K562 (cell line): ENCODE results near the gene FOXO3. TPM values are rescaled to one million over a fixed set of nuclear protein-coding genes. Genes with fewer than 3 reads are reported as not detected.

Experiments used
- ATAC-seq: fragments of 200-7000 bp; cut with Tn5 transposase; 3 replicates; pipeline ENCODE4 v1.9.1; 2020; ENCODE audit warnings: moderate library complexity
- BruUV-seq: library from RNA; stranded (reverse); fragments of 400-500 nt; replicated peaks from 2 replicates; lab custom pipeline; 2021; lab: Mats Ljungman, UMichigan
- CTCF ChIA-PET: fragments of 300-600 bp; formaldehyde crosslinking; extraction: SDS; loops from one replicate; lab custom pipeline; 2021; ENCODE audit warnings: low intra/inter-chr PET ratio; lab: Yijun Ruan, JAX
- POLR2A ChIA-PET: fragments of 300-600, 350-650 bp; sonication (Branson Sonifier 250); formaldehyde crosslinking; extraction: SDS; loops from one replicate; lab custom pipeline; 2021; ENCODE audit warnings: antibody characterized with exemption, inconsistent platforms; lab: Yijun Ruan, JAX
- DNase-seq, 4 experiments: peaks; one replicate each; pipeline versions ENCODE4 v3.0.0 to v3.0.0-alpha.2; 2011 to 2018; ENCODE audit warnings: low spot score in 3 of 4, mixed read lengths in 3 of 4; ENCODE audit errors: extremely low read depth in 1 of 4
- FAIRE-seq: peaks from 2 replicates; lab custom pipeline; 2011; peaks lifted over from hg19 to GRCh38; lab: Jason Lieb, UNC
- H2AFZ ChIP-seq: 2 replicates; pipeline ENCODE4 v1.6.0; 2011; ENCODE audit warnings: low read depth, low read length, control low read depth, inconsistent platforms
- H3K27ac ChIP-seq: fragments of 200-600 bp; 3 replicates; pipeline ENCODE4 v1.8.0; 2011; ENCODE audit warnings: low read depth, mild to moderate bottlenecking, control low read depth, inconsistent platforms, low read length, moderate library complexity, mixed read lengths; ENCODE audit errors: extremely low read depth
- H3K27me3 ChIP-seq, 2 experiments: fragments of 300-600 bp in 1 of 2; 2 replicates in 1 of 2; 3 replicates in 1 of 2; pipeline versions ENCODE4 v1.6.0 to v1.8.0; 2011; ENCODE audit warnings: inconsistent platforms in 2 of 2, low read length in 2 of 2, mild to moderate bottlenecking in 1 of 2, mixed read lengths in 1 of 2, moderate library complexity in 1 of 2; ENCODE audit not compliant: control insufficient read depth in 2 of 2, insufficient read depth in 2 of 2
- H3K36me3 ChIP-seq: fragments of 300-600 bp; 3 replicates; pipeline ENCODE4 v1.8.0; 2011; ENCODE audit warnings: mild to moderate bottlenecking, low read length, inconsistent platforms; ENCODE audit not compliant: control insufficient read depth, insufficient read depth
- H3K4me1 ChIP-seq, 2 experiments: fragments of 200-600 bp in 1 of 2; replicated peaks in 1 of 2; 2 replicates in 1 of 2; 3 replicates in 1 of 2; pipeline versions ENCODE4 v1.5.1 to v1.8.0; 2011; ENCODE audit warnings: inconsistent platforms in 2 of 2, low read length in 2 of 2, mild to moderate bottlenecking in 1 of 2, mixed read lengths in 1 of 2, moderate library complexity in 1 of 2; ENCODE audit not compliant: control insufficient read depth in 2 of 2, insufficient read depth in 2 of 2
- H3K4me2 ChIP-seq: 2 replicates; pipeline ENCODE4 v1.6.1; 2011; ENCODE audit warnings: low read length, control low read depth, inconsistent platforms, mixed read lengths; ENCODE audit not compliant: insufficient read depth
- H3K4me3 ChIP-seq: fragments of 200-600 bp; sonication (generic), shearing (Covaris generic); 2 replicates; pipeline ENCODE4 v1.5.1; 2016; ENCODE audit warnings: control low read depth, inconsistent platforms
- H3K79me2 ChIP-seq: fragments of 200-600 bp; 3 replicates; pipeline ENCODE4 v1.8.0; 2011; ENCODE audit warnings: low read length, inconsistent platforms; ENCODE audit not compliant: control insufficient read depth, insufficient read depth
- H3K9ac ChIP-seq, 2 experiments: 2 replicates each; pipeline versions ENCODE4 v1.6.0 to v1.6.1; 2011; ENCODE audit warnings: low read depth in 2 of 2, low read length in 2 of 2, control low read depth in 1 of 2, inconsistent platforms in 1 of 2, mild to moderate bottlenecking in 1 of 2, mixed read lengths in 1 of 2; ENCODE audit not compliant: insufficient read depth in 1 of 2
- H3K9me1 ChIP-seq: one replicate; pipeline ENCODE4 v1.6.0; 2011; ENCODE audit warnings: inconsistent platforms, mild to moderate bottlenecking, low read length, moderate library complexity; ENCODE audit not compliant: control insufficient read depth, insufficient read depth
- H3K9me3 ChIP-seq: replicated peaks from 2 replicates; pipeline ENCODE4 v1.5.1; 2011; ENCODE audit warnings: low read depth, low read length, inconsistent platforms; ENCODE audit not compliant: control insufficient read depth, insufficient read depth
- H4K20me1 ChIP-seq: replicated peaks from 2 replicates; pipeline ENCODE4 v1.6.1; 2011; ENCODE audit warnings: low read length, inconsistent platforms, mixed read lengths; ENCODE audit not compliant: control insufficient read depth, insufficient read depth
- BACH1 ChIP-seq: fragments of 200-800 bp; sonication (Bioruptor generic); IDR thresholded peaks from 2 replicates; pipeline ENCODE4 v1.6.1; 2016; ENCODE audit warnings: missing genetic modification characterization, missing compliant biosample characterization
- ZNF395 ChIP-seq: fragments of 200-800 bp; sonication (Bioruptor generic); IDR thresholded peaks from 2 replicates; pipeline ENCODE4 v1.6.1; 2017; ENCODE audit warnings: missing genetic modification characterization, missing compliant biosample characterization
- ZNF561 ChIP-seq: fragments of 450-650 bp; formaldehyde crosslinking; conservative IDR thresholded peaks from 2 replicates; pipeline ENCODE4 v1.4.0; 2020; ENCODE audit warnings: mild to moderate bottlenecking, moderate library complexity
- ZNF57 ChIP-seq: fragments of 450-650 bp; formaldehyde crosslinking; IDR thresholded peaks from 2 replicates; pipeline ENCODE4 v1.4.0; 2020; ENCODE audit warnings: mild to moderate bottlenecking, moderate library complexity
- WGBS: fragments of 100-300 bp; shearing (Covaris generic); methylation state at CpG from one replicate; pipeline ENCODE4 v1.1.6; 2016; ENCODE audit warnings: low coverage, mixed read lengths; ENCODE audit not compliant: insufficient coverage; ENCODE audit errors: missing lambda C conversion rate; 5-methylcytosine and 5-hydroxymethylcytosine counted together
- in situ Hi-C: fragments of 300-500 bp; cut with MboI; formaldehyde crosslinking; loops from 4 replicates; pipeline ENCODE4 v1.15.0; 2018; ENCODE audit warnings: inconsistent platforms, mixed read lengths
- intact Hi-C: fragments of 100-400 bp; cut with micrococcal nuclease; formaldehyde crosslinking; loops from 2 replicates; pipeline ENCODE4 v1.14.2; 2022
- polyA plus RNA-seq, 8 experiments: library from polyadenylated mRNA; depleted of rRNA in 4 of 8; stranded (reverse) in 5 of 8; unstranded in 3 of 8; fragments of >200 nt; fragmentation: Nextera tagmentation in 2 of 8; fragmentation: Illumina TruSeq in 1 of 8; extraction: Ambion mirVana in 2 of 8; extraction: Trizol in 1 of 8; gene quantifications; 2 replicates each; pipeline versions ENCODE4 v1.2.1 to v1.2.3, GENCODE V29; 2011 to 2014; ENCODE audit warnings: inconsistent platforms in 1 of 8, missing spikeins in 1 of 8
- total RNA-seq, 7 experiments: library from RNA; depleted of rRNA in 6 of 7; stranded (reverse); fragments of >200 nt in 6 of 7; fragmentation: Illumina TruSeq in 2 of 7; extraction: Trizol in 2 of 7; gene quantifications; 2 replicates each; pipeline versions ENCODE4 v1.2.1 to v1.2.3, GENCODE V29; 2011 to 2021; ENCODE audit warnings: low replicate concordance in 1 of 7
- TF ChIP-seq, protein P1 (sequence below): sonication (generic); IDR thresholded peaks from 2 replicates; pipeline ENCODE4 v1.6.1; 2016
- TF ChIP-seq, protein P2 (sequence below): fragments of 450-650 bp; formaldehyde crosslinking; IDR thresholded peaks from 2 replicates; pipeline ENCODE4 v1.4.0; 2020; ENCODE audit warnings: mild to moderate bottlenecking, moderate library complexity

Gene FOXO3
- total and polyA plus RNA-seq, 9 of the 15 experiments (the other 6 are each of a cell fraction or from before 2014, with no cell fraction given): 3.0 to 14.6 (median 6.0) TPM

DNA sequence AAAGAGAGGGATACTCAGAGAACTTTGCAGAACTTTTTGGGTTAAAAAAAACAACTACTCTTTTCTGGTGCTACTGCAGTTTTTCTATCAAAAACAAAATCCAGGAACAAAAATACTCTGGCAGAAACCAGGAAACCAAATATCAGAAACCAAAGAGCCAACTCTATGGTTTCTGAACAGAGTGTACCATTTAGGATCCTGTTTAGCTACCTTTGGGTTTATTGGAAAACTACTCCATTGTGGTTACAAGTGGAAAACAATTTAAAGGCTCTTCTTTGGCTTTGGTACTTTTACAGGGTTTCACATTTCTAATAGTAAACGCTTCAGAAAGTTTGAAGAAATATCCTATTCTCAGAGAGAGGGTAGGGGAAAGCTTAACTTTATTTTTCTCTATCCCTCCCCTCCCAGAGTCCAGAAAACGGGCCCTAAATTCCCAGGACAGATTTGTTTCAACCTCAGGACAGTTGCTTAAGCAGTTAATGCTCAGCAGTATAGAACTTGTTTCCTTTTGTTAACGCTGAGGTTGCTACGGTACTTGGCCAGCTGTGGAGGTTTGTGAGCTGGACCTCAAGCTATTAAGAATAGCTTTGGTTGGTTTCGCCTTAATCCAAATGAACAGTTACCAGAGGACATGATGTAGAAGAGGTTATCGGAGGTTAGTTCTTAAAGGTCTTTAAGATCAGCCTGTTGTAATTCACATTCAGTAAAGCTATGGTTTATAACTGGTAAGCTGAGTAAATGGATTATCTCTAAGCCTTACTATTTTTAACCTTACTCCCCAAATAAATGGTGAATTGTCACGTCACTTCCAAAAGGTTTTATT is 47.9 kb downstream of the FOXO3 start:
- POLR2A ChIA-PET: interaction anchor here (0.5 to 1.2 kb wide), 7 partner anchors 11 to 467 kb away, joined by 3 to 4 read pairs (median 3); no protein-coding TSS in a partner anchor
- TF ChIP-seq, protein P1, sequence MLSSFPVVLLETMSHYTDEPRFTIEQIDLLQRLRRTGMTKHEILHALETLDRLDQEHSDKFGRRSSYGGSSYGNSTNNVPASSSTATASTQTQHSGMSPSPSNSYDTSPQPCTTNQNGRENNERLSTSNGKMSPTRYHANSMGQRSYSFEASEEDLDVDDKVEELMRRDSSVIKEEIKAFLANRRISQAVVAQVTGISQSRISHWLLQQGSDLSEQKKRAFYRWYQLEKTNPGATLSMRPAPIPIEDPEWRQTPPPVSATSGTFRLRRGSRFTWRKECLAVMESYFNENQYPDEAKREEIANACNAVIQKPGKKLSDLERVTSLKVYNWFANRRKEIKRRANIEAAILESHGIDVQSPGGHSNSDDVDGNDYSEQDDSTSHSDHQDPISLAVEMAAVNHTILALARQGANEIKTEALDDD: 0 out of 2 replicates have a peak, but pooled peaks have one; percentile 38
- TF ChIP-seq ZNF57 (CRISPR knock-in tag) (no peak), ZNF561 (CRISPR knock-in tag) (no peak), ZNF395 (CRISPR knock-in tag) (no peak), BACH1 (no peak)
- TF ChIP-seq, protein P2, sequence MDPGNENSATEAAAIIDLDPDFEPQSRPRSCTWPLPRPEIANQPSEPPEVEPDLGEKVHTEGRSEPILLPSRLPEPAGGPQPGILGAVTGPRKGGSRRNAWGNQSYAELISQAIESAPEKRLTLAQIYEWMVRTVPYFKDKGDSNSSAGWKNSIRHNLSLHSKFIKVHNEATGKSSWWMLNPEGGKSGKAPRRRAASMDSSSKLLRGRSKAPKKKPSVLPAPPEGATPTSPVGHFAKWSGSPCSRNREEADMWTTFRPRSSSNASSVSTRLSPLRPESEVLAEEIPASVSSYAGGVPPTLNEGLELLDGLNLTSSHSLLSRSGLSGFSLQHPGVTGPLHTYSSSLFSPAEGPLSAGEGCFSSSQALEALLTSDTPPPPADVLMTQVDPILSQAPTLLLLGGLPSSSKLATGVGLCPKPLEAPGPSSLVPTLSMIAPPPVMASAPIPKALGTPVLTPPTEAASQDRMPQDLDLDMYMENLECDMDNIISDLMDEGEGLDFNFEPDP (CRISPR knock-in tag): no peak

More for the DNA sequence above, 47.9 kb downstream of the FOXO3 start:
- Histone ChIP-seq H3K79me2 (no peaks in the 10 kb centered on the region), H2AFZ (no peak overlapping the region), H4K20me1 (no peaks in the 10 kb centered on the region), H3K27me3 (no peaks in the 10 kb centered on the region), H3K27ac (no peak overlapping the region), H3K9me1 (no peaks in the 10 kb centered on the region), H3K4me1 (peaks cover 0 to 18% of the 10 kb centered on the region in 2 experiments; a peak in 2 of 5 replicates), H3K4me3 (no peak overlapping the region), H3K9ac (no peak overlapping the region), H3K4me2 (no peak overlapping the region), H3K36me3 (no peaks in the 10 kb centered on the region), H3K9me3 (no peaks in the 10 kb centered on the region)
- CTCF ChIA-PET: no interaction called here
- 62% methylated on average over 7 of the region's 7 CpGs for WGBS
- BruUV-seq: no TSS peak
- no peak for FAIRE-seq
- in situ Hi-C loops: no loop called here
- no peak for ATAC-seq
- intact Hi-C loops: no loop called here
- DNase-seq: no peak
